NCI-H2227 treated with DMSO at 0.1 percent for 48 hours (cell line): ENCODE data around the gene ADAMTSL4.

Source experiments
- DNase-seq: peaks from one replicate; lab custom pipeline; 2025; lab: John Stamatoyannopoulos, UW

Gene ADAMTSL4

GRCh38 chr1:150534002-150534401, 15.2 kb upstream of the ADAMTSL4 start:
- DNase-seq: no peak

GRCh38 chr1:150535511-150536287, 13.5 kb upstream of the ADAMTSL4 start:
- no peak for DNase-seq

DNA sequence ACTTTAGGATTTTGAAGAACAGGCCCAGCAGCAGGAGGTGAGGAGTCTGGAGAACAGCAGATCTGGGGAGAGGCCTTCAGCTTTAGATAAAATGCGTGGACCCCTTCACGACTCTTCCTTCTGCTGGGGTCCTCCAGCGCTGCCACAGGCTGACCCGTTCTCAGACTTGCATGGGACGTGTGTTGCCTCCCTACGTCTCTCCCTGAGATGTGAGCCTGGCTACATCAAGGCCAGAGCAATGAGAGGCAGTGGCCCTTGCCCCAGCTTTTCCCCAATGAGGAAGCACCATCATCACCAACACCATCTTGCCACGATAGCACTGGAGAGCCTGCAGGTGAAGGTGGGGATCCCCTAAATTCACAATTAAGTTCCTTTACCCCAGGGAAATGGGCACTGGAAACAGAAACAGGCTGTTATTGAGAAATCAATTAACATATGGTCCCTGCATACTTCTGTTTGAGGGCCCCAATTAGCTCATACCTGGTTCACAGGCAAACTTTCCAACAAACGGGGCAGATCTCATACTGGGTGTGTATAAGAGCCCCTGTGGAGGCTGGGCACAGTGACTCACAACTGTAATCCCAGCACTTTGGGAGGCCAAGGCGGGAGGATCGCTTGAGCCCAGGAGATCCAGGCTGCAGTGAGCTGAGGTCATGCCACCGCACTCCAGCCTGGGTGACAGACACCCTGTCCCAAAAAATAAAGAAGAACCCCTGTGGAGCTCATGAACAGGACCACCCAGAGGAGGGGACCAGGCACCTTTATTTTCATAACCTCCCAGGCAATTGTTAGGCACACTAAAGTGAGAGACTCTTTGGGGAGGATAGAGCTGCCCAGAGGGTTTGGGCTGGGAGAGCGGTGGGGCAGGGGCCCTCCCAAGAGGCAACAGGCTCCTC, 12.1 kb upstream of the ADAMTSL4 start:
- DNase-seq: no peak

DNA sequence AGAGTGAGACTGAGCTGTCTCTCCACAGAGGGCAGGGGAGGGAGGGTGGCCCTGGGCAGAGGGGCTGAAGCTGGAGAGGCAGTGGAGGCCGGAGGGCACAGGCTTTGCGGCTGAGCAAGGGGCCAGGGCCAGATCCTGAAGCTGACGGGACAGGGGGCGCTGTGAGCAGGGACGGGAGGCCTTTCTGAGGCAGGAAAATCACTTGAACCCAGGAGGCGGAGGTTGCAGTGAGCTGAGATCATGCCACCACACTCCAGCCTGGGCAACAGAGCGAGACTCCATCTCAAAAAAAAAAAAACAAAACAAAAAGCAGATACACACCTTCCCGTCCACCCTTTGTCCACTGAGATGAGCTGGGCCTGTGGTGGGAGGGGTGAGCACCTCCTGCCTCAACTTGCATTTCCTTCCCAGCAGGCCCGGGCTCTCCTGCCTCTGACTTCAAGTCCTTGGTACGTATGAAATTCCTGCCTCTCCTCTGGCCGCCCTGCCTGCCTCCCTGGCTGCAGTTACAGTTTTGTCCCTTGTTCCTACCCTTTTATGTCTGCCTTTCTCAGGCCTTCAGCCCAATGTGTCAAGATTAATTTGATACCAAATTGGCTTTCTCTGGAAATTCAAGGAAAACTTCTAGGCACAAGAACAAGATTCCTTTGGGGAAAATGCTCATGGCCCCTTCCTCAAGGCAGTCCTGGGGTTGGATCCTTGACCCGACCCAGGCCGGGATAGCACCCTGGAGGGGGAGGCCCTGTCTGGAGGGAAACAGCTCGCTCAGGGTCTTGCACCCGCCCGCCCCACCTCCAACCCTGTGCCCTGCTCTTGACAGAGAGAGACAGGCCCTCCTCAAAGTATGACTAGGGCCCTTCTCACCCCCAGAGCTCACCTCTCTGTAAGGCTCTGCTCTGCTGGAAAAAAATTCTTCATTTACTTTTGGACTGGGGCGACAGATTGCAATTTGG, 11.2 kb upstream of the ADAMTSL4 start:
- DNase-seq: no peak

DNA sequence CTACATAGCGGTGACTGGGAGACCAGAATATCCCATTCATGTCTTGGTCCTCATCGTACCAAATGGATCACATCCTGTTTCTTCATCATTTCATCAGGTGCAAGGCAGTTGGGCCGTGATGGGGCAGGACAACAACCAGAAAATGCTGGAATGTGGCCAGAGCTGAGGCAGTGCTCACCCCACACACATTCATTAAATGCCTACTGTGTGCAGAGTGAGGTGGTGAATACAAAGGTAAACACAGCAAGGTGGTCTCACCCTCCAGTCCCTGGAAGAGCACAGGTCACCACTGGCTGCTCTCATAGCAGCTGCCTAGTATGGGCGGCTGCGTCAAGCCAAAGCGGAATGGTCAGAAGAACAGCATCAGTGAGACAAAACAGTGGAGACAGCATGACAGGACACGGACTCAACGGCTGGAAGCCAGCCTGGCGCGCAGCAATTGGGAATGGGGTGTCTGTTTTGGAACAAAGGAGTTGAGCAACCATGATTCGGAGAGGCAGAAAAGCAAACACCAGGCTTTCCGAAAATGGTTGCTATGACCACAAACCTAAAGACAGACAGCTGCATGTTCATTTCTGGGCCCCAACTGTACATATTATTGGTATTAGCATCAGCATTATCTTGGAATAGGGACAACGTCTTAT, 5.6 kb upstream of the ADAMTSL4 start:
- DNase-seq: no peak

- no peak for DNase-seq
Observed at GRCh38 chr1:150544204-150544603, 5.0 kb upstream of the ADAMTSL4 start.

DNA sequence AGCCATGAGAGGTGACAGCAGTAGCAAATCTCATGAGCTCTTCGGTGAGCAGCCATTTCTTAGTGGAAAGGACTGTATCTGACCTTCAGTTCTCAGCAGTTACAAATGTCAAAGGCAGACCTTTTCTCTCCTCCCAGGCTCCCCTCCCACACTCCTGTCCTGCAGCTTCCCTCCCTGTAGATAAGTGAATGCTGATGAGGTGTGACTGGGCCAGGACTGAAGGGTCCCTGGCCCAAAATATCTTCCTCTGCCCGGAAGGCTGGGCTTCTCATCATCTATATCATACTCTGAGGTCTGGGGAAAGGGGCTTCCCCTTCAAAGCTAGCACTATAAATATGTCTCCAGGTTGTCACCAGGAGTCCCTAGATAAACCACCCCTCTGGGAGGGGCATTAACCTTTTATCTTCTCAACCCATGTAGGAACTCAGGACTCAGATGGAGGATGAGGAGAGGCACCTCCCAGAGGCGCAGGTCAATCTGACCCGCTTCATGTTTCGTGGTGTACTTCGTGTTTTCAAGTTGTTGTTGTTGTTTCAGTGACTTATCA, 3.6 kb upstream of the ADAMTSL4 start:
- DNase-seq: no peak

DNA sequence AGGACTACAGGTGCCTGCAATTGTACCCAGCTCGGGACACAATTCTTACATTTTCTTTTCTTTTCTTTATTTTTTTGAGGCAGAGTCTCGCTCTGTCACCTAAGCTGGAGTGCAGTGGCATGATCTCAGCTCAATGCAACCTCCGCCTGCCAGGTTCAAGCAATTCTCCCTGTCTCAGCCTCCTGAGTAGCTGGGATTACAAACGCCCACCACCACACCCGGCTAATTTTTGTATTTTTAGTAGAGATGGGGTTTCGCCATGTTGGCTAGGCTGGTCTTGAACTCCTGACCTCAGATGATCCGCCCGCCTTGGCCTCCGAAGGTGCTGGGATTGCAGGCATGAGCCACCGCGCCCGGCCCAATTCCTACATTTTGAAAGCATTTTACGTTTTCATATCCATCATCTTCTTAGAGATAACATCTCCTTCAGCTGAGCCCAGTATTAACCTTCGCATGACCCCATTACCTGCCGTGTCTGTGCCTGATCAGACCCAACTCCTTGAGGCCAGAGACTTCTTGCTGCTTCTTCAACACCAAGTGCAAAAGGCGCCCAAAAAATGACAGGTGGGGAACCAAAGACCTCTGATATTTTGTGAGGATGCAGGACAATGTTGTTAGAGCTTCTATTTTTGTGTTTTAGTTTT, 2.8 kb upstream of the ADAMTSL4 start:
- DNase-seq: no peak

DNA sequence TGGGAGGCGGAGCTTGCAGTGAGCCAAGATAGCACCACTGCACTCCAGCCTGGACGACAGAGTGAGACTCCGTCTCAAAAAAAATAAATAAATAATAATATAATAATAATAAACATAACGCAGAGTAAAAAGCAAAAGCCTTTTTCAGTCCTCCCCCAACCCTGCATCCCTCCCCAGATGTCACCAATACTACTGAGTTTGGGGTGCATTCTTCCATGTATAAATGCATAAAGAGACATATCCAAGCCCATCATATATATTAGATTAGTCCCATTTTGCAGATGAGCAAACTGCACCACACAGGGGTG, 930 bp upstream of the ADAMTSL4 start:
- DNase-seq: no peak

DNA sequence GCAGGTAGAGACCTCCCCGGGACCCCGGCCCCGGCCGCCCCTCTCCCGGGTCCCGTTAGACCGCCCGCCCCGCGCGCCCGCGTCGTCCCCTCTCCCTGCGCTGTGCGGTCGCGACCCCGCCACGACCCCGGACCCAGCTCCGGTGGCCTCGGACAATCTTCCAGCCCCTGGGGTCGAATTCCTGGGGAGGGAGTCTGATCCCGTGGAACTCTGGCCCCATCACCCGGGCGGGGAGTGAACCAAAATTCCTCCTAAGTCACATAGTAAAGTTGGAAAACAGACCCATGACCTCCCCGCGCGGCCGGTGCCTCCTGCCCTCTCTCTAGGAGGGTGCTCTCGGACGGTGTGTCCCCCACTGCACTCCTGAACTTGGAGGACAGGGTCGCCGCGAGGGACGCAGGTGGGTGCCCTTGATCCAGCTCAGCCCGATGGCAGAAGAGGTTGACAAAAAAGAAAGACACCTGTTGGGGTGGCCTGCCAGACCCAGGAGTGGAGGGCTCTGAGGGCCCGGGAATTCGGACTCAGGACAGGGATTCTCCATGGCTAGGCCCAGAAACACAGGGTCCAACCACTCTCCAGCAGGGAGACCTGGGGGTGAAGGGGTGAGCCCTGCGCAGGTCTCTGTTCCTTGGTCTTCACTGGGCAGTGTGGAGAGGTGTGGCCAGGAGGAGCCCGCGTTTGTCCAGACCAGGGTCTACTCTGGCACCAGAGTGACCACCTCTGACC, 451 bp downstream of the ADAMTSL4 start:
- no peak for DNase-seq

DNA sequence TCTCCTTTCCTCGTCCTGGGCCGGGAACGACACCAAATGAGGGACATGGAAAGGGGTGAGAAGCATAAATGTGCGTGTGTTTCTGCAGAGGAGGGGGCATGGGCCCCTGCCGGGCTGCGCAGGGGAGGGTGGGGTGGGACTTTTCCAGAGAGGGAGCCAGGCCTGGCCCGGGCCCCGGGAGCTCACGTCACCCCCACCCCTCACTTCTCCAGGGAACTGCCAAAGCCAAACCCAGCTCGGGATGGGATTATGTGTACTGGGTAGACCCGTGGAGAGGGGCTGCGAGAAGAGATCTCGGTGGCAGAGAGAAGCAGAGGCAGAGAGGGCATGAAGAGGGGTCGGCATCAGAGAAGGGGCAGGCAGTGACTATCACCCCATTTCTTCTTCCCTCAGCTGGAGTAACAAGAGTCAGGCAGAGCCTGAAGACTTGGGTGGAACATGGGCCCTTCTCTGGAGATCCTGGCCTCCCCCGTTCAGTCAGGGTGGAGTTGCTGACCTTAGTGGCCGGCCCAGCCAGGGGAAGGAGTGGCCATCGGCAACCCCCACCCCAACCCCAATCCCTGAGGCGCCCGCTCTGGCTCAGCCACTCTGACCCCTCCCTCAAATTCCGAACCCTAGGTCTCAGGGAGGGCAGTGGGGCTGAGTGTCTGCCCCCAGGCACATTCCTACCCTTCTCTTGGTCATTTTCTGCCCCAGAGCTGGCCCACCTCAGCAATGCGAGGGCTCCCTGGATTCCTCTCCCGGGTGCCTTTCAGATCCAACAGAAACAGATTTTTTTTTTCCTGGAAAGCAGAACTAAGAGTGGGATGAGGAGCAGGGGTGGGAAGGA, 1.2 kb downstream of the ADAMTSL4 start:
- no peak for DNase-seq

DNA sequence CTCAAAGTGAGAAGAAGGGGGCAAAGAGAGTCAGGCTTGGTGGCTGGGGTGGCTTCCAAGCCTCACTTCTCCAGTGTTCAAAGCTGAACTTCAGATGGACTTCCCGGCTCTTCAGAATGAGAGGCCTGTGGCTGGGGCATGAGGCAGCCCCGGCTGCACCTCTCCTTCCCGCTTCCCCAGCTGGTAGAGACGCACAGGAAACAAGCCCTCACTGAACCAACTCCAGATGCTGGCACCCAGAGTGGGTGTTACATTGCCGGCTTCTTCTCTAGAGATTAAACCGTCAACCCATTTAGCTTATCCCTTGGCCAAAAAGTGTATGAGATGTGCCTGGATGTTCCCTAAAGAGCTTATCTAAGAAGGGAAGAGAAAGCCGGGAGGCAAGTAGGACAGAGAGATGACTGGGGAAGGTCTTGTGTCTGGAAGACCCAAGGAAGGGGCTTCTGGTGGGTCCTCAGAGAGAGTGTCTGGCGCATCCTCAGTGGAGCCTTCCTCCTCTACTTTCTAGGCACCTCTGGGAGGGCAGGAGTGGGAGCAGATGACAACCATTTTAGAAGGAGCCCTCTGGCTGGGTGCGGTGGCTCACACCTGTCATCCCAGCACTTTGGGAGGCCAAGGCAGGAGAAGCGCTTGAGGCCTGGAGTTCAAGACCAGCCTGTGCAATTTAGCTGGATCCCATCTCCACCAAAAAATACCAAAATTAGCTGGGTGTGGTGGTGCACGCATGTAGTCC, 2.0 kb downstream of the ADAMTSL4 start:
- DNase-seq: no peak

DNA sequence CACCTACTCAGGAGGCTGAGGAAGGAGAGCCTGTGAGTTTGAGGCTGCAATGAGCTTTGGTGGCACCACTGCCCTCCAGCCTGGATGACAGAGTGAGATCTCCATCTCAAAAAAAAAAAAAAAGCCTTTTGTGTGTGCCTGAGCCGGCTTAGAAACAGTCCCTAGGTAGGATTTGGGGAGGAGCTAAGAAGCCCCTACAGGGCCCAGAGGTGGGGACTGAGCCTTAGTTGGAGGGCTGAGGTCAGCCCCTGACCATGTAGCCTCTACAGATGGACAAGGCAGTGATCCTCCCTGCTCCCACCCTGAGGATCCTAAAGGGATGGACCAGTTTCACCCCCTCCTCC, 2.5 kb downstream of the ADAMTSL4 start:
- no peak for DNase-seq

- no peak for DNase-seq
Observed at GRCh38 chr1:150552128-150552910, 3.1 kb downstream of the ADAMTSL4 start.

GRCh38 chr1:150552911-150553289, 3.7 kb downstream of the ADAMTSL4 start:
- no peak for DNase-seq

DNA sequence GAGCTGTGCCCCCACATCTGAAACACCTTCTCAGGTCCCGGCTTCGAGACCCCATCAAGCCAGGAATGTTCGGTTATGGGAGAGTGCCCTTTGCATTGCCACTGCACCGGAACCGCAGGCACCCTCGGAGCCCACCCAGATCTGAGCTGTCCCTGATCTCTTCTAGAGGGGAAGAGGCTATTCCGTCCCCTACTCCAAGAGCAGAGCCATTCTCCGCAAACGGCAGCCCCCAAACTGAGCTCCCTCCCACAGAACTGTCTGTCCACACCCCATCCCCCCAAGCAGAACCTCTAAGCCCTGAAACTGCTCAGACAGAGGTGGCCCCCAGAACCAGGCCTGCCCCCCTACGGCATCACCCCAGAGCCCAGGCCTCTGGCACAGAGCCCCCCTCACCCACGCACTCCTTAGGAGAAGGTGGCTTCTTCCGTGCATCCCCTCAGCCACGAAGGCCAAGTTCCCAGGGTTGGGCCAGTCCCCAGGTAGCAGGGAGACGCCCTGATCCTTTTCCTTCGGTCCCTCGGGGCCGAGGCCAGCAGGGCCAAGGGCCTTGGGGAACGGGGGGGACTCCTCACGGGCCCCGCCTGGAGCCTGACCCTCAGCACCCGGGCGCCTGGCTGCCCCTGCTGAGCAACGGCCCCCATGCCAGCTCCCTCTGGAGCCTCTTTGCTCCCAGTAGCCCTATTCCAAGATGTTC, 4.3 kb downstream of the ADAMTSL4 start:
- DNase-seq: no peak

- DNase-seq: no peak
Observed at GRCh38 chr1:150554086-150554452, 4.9 kb downstream of the ADAMTSL4 start.
